Subcutaneous adipose tissue (tissue), 4 donors: ENCODE results near the gene OR51V1. TPM values are rescaled to one million over a fixed set of nuclear protein-coding genes. Genes with fewer than 3 reads are reported as not detected.

ENCODE experiments used
- total RNA-seq, 4 donors: library from RNA; depleted of rRNA; stranded (reverse); fragments of >200 nt; gene quantifications; one replicate each; pipeline ENCODE4 v1.1.0, GENCODE V29; 2016
- TF ChIP-seq, protein P1 (sequence below): fragments of 450-650 bp; IDR thresholded peaks from one replicate; pipeline ENCODE4 v1.5.1; 2016; ENCODE audit warnings: low read depth, mild to moderate bottlenecking, control low read depth, antibody characterized with exemption, moderate library complexity

The OR51V1 gene
- total RNA-seq, 4 donors from 2014 or later: not detected

DNA sequence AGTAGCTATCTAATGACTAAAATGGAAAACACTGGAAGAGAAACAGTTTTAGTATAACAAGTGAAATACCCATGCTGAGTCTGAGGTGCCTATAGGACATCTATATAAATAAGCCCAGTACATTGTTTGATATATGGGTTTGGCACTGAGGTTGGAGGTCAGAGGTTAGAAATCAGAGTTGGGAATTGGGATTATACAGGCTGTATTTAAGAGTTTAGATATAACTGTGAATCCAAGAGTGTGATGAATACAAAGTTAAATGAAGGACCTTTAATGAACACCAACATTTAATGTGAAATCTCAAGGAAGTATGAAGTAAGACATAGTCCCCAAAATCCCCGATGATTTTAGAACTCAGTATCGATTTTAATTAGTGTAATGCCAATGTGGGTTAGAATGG, 36.9 kb upstream of the OR51V1 start:
- TF ChIP-seq, protein P1, sequence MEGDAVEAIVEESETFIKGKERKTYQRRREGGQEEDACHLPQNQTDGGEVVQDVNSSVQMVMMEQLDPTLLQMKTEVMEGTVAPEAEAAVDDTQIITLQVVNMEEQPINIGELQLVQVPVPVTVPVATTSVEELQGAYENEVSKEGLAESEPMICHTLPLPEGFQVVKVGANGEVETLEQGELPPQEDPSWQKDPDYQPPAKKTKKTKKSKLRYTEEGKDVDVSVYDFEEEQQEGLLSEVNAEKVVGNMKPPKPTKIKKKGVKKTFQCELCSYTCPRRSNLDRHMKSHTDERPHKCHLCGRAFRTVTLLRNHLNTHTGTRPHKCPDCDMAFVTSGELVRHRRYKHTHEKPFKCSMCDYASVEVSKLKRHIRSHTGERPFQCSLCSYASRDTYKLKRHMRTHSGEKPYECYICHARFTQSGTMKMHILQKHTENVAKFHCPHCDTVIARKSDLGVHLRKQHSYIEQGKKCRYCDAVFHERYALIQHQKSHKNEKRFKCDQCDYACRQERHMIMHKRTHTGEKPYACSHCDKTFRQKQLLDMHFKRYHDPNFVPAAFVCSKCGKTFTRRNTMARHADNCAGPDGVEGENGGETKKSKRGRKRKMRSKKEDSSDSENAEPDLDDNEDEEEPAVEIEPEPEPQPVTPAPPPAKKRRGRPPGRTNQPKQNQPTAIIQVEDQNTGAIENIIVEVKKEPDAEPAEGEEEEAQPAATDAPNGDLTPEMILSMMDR: no peak

DNA sequence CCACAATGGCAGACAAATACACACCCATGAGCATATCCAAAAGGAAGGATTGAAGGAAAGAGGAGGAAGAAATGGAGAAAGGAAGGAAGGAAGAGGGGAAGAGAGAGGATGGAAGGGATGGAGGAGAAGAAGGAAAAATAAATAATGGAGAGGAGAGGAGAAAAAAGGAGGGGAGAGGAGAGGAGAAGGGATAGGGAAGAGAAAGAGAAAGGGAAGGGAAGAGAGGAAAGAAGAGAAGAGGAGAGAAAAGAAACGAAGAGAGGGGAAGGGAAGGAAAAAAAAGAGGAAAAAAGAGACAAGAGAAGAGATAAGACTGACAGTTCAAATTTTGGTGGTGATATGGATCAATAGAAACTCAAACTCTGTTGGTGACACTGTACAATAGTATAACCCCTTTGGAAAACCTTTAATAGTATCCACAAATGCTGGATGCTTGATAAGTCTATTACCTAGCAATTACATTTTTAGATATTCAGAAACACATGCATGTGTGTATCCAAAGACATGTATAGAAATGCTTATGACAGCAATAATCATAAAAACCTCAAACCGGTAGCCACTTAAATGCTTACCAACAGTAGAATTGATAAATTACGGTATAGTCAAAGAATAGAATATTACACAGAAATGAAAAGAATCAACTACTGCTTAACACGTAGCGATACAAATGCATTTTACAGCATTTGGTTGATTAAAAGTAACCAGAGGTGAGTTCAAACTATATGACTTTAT, 35.0 kb upstream of the OR51V1 start:
- TF ChIP-seq, protein P1: no peak

DNA sequence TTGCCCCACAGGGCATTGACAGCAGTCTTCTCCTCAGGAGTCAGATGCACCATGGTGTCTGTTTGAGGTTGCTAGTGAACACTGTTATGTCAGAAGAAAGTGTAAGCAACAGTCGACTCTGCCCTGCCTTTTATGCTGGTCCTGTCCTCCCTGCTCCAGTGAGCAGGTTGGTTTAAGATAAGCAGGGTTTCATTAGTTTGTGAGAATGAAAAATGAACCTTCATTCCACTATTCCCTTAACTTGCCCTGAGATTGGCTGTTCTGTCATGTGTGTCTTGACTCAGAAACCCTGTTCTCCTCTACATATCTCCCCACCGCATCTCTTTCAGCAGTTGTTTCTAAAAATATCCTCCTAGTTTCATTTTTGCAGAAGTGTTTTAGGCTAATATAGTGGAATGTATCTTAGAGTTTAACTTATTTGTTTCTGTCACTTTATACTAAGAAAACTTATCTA, 33.9 kb upstream of the OR51V1 start, which contains the start of gene HBD:
TSS of gene HBD (minus strand) at position 103 of the 454 bp plus-strand sequence. CDS start at position 53, 50 bp downstream.
- TF ChIP-seq, protein P1: no peak

DNA sequence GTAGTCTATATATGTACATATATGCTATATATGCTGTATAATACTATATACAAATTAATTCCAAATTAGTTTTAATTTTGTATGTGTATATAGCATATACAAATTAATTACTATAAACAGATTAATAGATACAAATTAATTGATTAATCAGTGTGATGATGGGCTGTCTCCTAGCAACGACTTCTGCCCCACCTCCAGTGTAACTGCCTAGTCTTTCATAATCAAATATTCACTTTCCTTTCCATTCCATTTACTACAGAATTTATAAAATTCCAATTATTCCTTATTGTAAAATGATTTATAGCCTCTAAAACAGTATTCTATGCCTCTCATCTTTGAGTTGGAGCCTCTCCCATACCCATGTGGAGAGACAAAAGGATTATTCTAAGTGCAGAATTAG, 32.8 kb upstream of the OR51V1 start:
- TF ChIP-seq, protein P1: no peak

DNA sequence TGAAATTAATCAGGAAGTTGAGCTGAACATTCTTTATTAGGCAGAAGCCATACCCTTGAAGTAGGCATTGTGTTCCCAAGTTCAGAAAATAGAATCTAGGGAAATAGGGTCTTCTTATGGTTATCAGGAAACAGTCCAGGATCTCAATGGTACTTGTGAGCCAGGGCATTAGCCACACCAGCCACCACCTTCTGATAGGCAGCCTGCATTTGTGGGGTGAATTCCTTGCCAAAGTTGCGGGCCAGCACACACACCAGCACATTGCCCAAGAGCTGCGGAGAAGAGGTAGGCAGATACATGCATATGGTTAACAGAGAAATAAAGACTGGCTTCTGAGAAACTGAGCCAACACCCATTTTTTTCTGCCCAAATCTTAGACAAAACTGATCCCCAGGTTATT, 32.3 kb upstream of the OR51V1 start:
- TF ChIP-seq, protein P1: no peak

DNA sequence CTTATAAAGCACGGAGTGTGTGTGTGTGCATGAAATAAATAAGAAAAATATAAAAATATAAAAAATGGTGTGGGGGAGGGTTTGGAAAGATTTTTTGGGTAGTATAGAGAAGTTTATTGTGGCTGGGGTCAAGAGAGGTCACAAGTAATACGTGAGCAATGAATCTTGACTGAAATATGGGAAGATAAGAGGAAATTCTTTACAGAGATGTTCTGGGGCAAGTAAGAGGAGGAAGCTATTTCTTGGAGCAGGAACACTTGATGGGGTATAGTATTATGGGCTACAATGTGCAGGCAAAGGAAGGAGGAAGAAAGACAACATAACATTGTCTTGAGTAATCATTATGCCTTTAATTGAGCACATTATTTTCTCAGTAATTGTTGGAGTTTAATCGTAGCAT, 31.7 kb upstream of the OR51V1 start:
- TF ChIP-seq, protein P1: no peak

DNA sequence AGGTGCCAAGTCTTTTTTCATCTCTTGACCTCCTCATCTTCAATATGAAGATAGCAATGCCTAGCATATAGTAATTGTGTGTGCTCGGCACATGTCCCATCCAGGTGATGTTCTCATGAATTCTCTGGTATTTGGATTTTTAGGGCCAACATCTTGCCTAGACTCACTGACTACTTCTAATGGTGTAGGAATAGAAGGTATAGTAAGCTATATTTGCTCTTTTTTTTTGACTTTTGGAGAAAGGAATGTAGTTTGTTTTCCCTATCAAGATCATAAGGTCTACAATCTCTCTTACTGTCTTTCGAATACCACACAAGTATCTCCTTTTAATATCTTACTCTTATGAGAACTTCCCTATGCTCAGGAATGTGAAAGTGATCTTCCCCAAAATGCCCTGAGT, 30.6 kb upstream of the OR51V1 start:
- TF ChIP-seq, protein P1: no peak
